ENCODE data around the gene NAXE. TPM values are rescaled to one million over a fixed set of nuclear protein-coding genes. Genes with fewer than 3 reads are reported as not detected.

NAXE gene
- total RNA-seq, 1 donor from 2014 or later = 48.5 TPM

- Histone ChIP-seq H3K4me1 (ENCODE audit: insufficient read depth, low read length) (peaks cover 12% of the 10 kb centered on the region), H3K27ac (ENCODE audit: low read depth, low read length) (no peak overlapping the region), H3K9ac (ENCODE audit: low read length) (no peak overlapping the region), H3K9me3 (ENCODE audit: insufficient read depth, low read depth, low read length) (no peaks in the 10 kb centered on the region), H2AFZ (ENCODE audit: low read depth, low read length) (no peak overlapping the region), H3K4me2 (ENCODE audit: low read length) (no peak overlapping the region), H3K79me2 (ENCODE audit: insufficient read depth, low read length) (peaks cover 41% of the 10 kb centered on the region), H3K4me3 (ENCODE audit: insufficient read depth, low read depth, low read length) (no peak overlapping the region), H4K20me1 (ENCODE audit: insufficient read depth, low read length) (peaks cover 32% of the 10 kb centered on the region), H3K27me3 (ENCODE audit: insufficient read depth, low read length) (no peaks in the 10 kb centered on the region), H3K36me3 (ENCODE audit: insufficient read depth, low read length) (peaks cover 37% of the 10 kb centered on the region)
- Mint-ChIP-seq H3K4me1 (ENCODE audit: low read depth, unreplicated experiment) (peaks cover 5% of the 10 kb centered on the region), H3K4me3 (ENCODE audit: unreplicated experiment) (no peak overlapping the region), H3K36me3 (ENCODE audit: low read depth, unreplicated experiment) (peaks cover 23% of the 10 kb centered on the region), H3K27me3 (ENCODE audit: low read depth, unreplicated experiment) (no peaks in the 10 kb centered on the region), H3K27ac (ENCODE audit: unreplicated experiment) (no peak overlapping the region), H3K9me3 (ENCODE audit: unreplicated experiment) (peaks cover 2% of the 10 kb centered on the region)
- FAIRE-seq (no peak), DNase-seq (ENCODE audit: low read depth) (no peak)
- TF ChIP-seq EZH2 (IDR thresholded peaks at IDR 0.05; ENCODE audit: insufficient read depth, low read length) (no peak), CTCF (IDR thresholded peaks at IDR 0.05; ENCODE audit: insufficient read depth, low read depth, low read length) (no peak)
Measured at GRCh38 chr1:156596426-156596825, 4.8 kb downstream of the NAXE start.

- no peaks in the 10 kb centered on the region for H3K27me3 Mint-ChIP-seq (ENCODE audit: low read depth, unreplicated experiment)
- H3K36me3 ChIP-seq (ENCODE audit: insufficient read depth, low read length) = peaks cover 37% of the 10 kb centered on the region
- H3K9ac ChIP-seq (ENCODE audit: low read length) = no peak overlapping the region
- H3K9me3 Mint-ChIP-seq (ENCODE audit: unreplicated experiment) = no peaks in the 10 kb centered on the region
- H3K27ac Mint-ChIP-seq (ENCODE audit: unreplicated experiment) = no peak overlapping the region
- DNase-seq (ENCODE audit: low read depth) (no peak), FAIRE-seq (no peak)
- H3K4me1 Mint-ChIP-seq (ENCODE audit: low read depth, unreplicated experiment) = peaks cover 7% of the 10 kb centered on the region
- H4K20me1 ChIP-seq (ENCODE audit: insufficient read depth, low read length) = peaks cover 32% of the 10 kb centered on the region
- TF ChIP-seq EZH2 (IDR thresholded peaks at IDR 0.05; ENCODE audit: insufficient read depth, low read length) = no peak
- no peak for TF ChIP-seq CTCF (IDR thresholded peaks at IDR 0.05; ENCODE audit: insufficient read depth, low read depth, low read length)
- peaks cover 21% of the 10 kb centered on the region for H3K36me3 Mint-ChIP-seq (ENCODE audit: low read depth, unreplicated experiment)
- H3K4me2 ChIP-seq (ENCODE audit: low read length) = no peak overlapping the region
- no peak overlapping the region for H2AFZ ChIP-seq (ENCODE audit: low read depth, low read length)
- H3K79me2 ChIP-seq (ENCODE audit: insufficient read depth, low read length) = peaks cover 32% of the 10 kb centered on the region
- H3K4me3 ChIP-seq (ENCODE audit: insufficient read depth, low read depth, low read length) = no peak overlapping the region
- H3K27ac ChIP-seq (ENCODE audit: low read depth, low read length) = no peak overlapping the region
- no peaks in the 10 kb centered on the region for H3K27me3 ChIP-seq (ENCODE audit: insufficient read depth, low read length)
- H3K9me3 ChIP-seq (ENCODE audit: insufficient read depth, low read depth, low read length) = no peaks in the 10 kb centered on the region
- H3K4me1 ChIP-seq (ENCODE audit: insufficient read depth, low read length) = peaks cover 8% of the 10 kb centered on the region
- peak overlapping the region; percentile 27 for H3K4me3 Mint-ChIP-seq (ENCODE audit: unreplicated experiment)
Measured at GRCh38 chr1:156598125-156598524, 6.5 kb downstream of the NAXE start.

DNA sequence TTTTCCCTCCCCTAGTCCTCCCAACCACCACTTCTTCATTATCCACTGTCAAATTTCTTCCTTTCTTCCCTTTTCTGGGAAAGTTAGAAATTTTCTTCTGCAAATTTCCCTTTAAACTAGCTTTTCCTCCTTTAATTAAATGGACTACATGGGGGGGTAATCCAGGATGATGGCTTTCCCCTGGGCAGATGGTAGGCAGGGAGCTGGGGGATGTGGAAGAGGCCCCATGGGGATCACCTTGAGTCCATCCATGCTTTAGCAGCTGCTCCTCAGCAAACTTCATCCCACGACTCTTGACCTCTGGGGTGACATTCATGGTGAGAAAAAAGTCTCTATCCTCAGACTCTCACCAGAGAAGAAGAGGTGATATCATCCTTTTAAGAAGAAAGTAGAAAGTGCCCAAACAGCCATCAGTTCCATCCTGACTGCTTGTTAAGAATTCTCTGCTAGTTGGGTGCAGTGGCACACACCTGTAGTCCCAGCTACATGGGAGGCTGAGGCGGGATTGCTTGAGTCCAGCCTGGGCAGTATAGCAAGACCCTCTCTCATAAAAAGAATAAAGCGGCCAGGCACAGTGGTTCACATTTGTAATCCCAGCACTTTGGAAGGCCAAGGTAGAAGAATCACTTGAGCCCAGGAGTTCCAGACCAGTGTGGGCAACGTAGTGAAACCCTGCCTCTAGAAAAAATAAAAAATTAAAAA is 7.3 kb downstream of the NAXE start:
- peaks cover 8% of the 10 kb centered on the region for H3K4me1 ChIP-seq (ENCODE audit: insufficient read depth, low read length)
- no peak overlapping the region for H3K27ac Mint-ChIP-seq (ENCODE audit: unreplicated experiment)
- H3K27me3 ChIP-seq (ENCODE audit: insufficient read depth, low read length) = no peaks in the 10 kb centered on the region
- no peaks in the 10 kb centered on the region for H3K9me3 Mint-ChIP-seq (ENCODE audit: unreplicated experiment)
- H3K4me2 ChIP-seq (ENCODE audit: low read length) = no peak overlapping the region
- H3K9ac ChIP-seq (ENCODE audit: low read length) = no peak overlapping the region
- H3K9me3 ChIP-seq (ENCODE audit: insufficient read depth, low read depth, low read length) = no peaks in the 10 kb centered on the region
- no peak overlapping the region for H3K4me3 Mint-ChIP-seq (ENCODE audit: unreplicated experiment)
- no peak overlapping the region for H2AFZ ChIP-seq (ENCODE audit: low read depth, low read length)
- H3K4me3 ChIP-seq (ENCODE audit: insufficient read depth, low read depth, low read length) = no peak overlapping the region
- TF ChIP-seq EZH2 (IDR thresholded peaks at IDR 0.05; ENCODE audit: insufficient read depth, low read length) (no peak), CTCF (IDR thresholded peaks at IDR 0.05; ENCODE audit: insufficient read depth, low read depth, low read length) (no peak)
- H3K36me3 Mint-ChIP-seq (ENCODE audit: low read depth, unreplicated experiment) = peaks cover 21% of the 10 kb centered on the region
- H3K36me3 ChIP-seq (ENCODE audit: insufficient read depth, low read length) = peaks cover 37% of the 10 kb centered on the region
- no peak for DNase-seq (ENCODE audit: low read depth)
- peaks cover 31% of the 10 kb centered on the region for H4K20me1 ChIP-seq (ENCODE audit: insufficient read depth, low read length)
- H3K27me3 Mint-ChIP-seq (ENCODE audit: low read depth, unreplicated experiment) = no peaks in the 10 kb centered on the region
- H3K79me2 ChIP-seq (ENCODE audit: insufficient read depth, low read length) = peaks cover 32% of the 10 kb centered on the region
- H3K27ac ChIP-seq (ENCODE audit: low read depth, low read length) = no peak overlapping the region
- H3K4me1 Mint-ChIP-seq (ENCODE audit: low read depth, unreplicated experiment) = peaks cover 8% of the 10 kb centered on the region
- no peak for FAIRE-seq
